DND-41 (cell line): ENCODE data around the gene CFAP20DC.

Source experiments
- ATAC-seq: fragments of 200-7000 bp; cut with Tn5 transposase; 3 replicates; pipeline ENCODE4 v1.9.1; 2021; ENCODE audit warnings: low read depth; ENCODE audit not compliant: insufficient read depth
- DNase-seq: peaks from one replicate; pipeline ENCODE4 v3.0.0-alpha.2; 2020
- H2AFZ ChIP-seq: 2 replicates; pipeline ENCODE4 v1.6.0; 2012; ENCODE audit warnings: low read depth, low read length
- H3K27ac ChIP-seq: 2 replicates; pipeline ENCODE4 v1.5.1; 2012; ENCODE audit warnings: low read length, inconsistent platforms
- H3K27me3 ChIP-seq: fragments of 200-600 bp; sonication (generic); 2 replicates; pipeline ENCODE4 v1.6.0; 2012; ENCODE audit warnings: low read length, mild to moderate bottlenecking, inconsistent platforms; ENCODE audit not compliant: insufficient read depth, poor library complexity
- H3K36me3 ChIP-seq: 2 replicates; pipeline ENCODE4 v1.5.1; 2012; ENCODE audit warnings: low read length, inconsistent platforms; ENCODE audit not compliant: insufficient read depth
- H3K4me1 ChIP-seq: 2 replicates; pipeline ENCODE4 v1.5.1; 2012; ENCODE audit warnings: mild to moderate bottlenecking, low read length; ENCODE audit not compliant: insufficient read depth
- H3K4me2 ChIP-seq: 2 replicates; pipeline ENCODE4 v1.6.0; 2012; ENCODE audit warnings: mild to moderate bottlenecking, moderate library complexity, low read length, inconsistent platforms; ENCODE audit not compliant: insufficient read depth
- H3K4me3 ChIP-seq, 2 experiments: fragments of 200-600 bp in 1 of 2; shearing (Covaris generic) in 1 of 2; 2 replicates each; pipeline ENCODE4 v1.5.1; 2012 to 2016; ENCODE audit warnings: inconsistent platforms in 2 of 2, low read length in 2 of 2, mild to moderate bottlenecking in 2 of 2, low read depth in 1 of 2, moderate library complexity in 1 of 2
- H3K79me2 ChIP-seq: 2 replicates; pipeline ENCODE4 v1.6.0; 2012; ENCODE audit warnings: low read length, inconsistent platforms; ENCODE audit not compliant: insufficient read depth
- H3K9ac ChIP-seq: 2 replicates; pipeline ENCODE4 v1.6.0; 2012; ENCODE audit warnings: low read depth, mild to moderate bottlenecking, inconsistent platforms, low read length, moderate library complexity
- H3K9me3 ChIP-seq: 2 replicates; pipeline ENCODE4 v1.5.1; 2012; ENCODE audit warnings: low read length, moderate library complexity, mild to moderate bottlenecking, inconsistent platforms; ENCODE audit not compliant: insufficient read depth, severe bottlenecking
- H4K20me1 ChIP-seq: 2 replicates; pipeline ENCODE4 v1.6.0; 2012; ENCODE audit warnings: low read length; ENCODE audit not compliant: insufficient read depth
- CTCF ChIP-seq: IDR thresholded peaks from 2 replicates; pipeline ENCODE4 v1.5.1; 2012; ENCODE audit warnings: borderline replicate concordance, low read length, moderate library complexity, mild to moderate bottlenecking; ENCODE audit not compliant: poor library complexity, severe bottlenecking; ENCODE audit errors: extremely low read depth
- EZH2 ChIP-seq: IDR thresholded peaks from 3 replicates; pipeline ENCODE4 v1.6.1; 2012; ENCODE audit warnings: borderline replicate concordance, low read depth, mild to moderate bottlenecking, moderate library complexity, low read length, inconsistent platforms; ENCODE audit not compliant: severe bottlenecking

The CFAP20DC gene

GRCh38 chr3:58938057-58938456, 111.8 kb downstream of the CFAP20DC start:
- Histone ChIP-seq H2AFZ (no peak overlapping the region), H4K20me1 (no peaks in the 10 kb centered on the region), H3K4me3 (no peak overlapping the region), H3K4me2 (no peak overlapping the region), H3K9me3 (no peaks in the 10 kb centered on the region), H3K36me3 (no peaks in the 10 kb centered on the region), H3K79me2 (no peaks in the 10 kb centered on the region), H3K9ac (no peak overlapping the region), H3K27ac (no peak overlapping the region), H3K27me3 (peaks cover 5% of the 10 kb centered on the region), H3K4me1 (no peaks in the 10 kb centered on the region)
- no peak for ATAC-seq
- DNase-seq: no peak
- TF ChIP-seq CTCF (no peak), EZH2 (no peak)

- DNase-seq (no peak), ATAC-seq (no peak)
- no peak overlapping the region for H3K27ac ChIP-seq
- H4K20me1 ChIP-seq: no peaks in the 10 kb centered on the region
- H3K9me3 ChIP-seq: no peaks in the 10 kb centered on the region
- H3K36me3 ChIP-seq: no peaks in the 10 kb centered on the region
- no peak overlapping the region for H3K9ac ChIP-seq
- H3K4me2 ChIP-seq: no peak overlapping the region
- no peaks in the 10 kb centered on the region for H3K27me3 ChIP-seq
- H3K4me1 ChIP-seq: no peaks in the 10 kb centered on the region
- no peak overlapping the region for H3K4me3 ChIP-seq
- TF ChIP-seq EZH2 (no peak), CTCF (no peak)
- no peaks in the 10 kb centered on the region for H3K79me2 ChIP-seq
- H2AFZ ChIP-seq: no peak overlapping the region
Measured at GRCh38 chr3:58924578-58924977, 125.2 kb downstream of the CFAP20DC start.

GRCh38 chr3:58900386-58900785, 149.4 kb downstream of the CFAP20DC start:
- DNase-seq (no peak), ATAC-seq (no peak)
- Histone ChIP-seq H3K27ac (no peak overlapping the region), H3K4me3 (no peak overlapping the region), H3K9me3 (no peaks in the 10 kb centered on the region), H3K4me2 (no peak overlapping the region), H3K4me1 (no peaks in the 10 kb centered on the region), H3K27me3 (peaks cover 2% of the 10 kb centered on the region), H3K79me2 (no peaks in the 10 kb centered on the region), H3K36me3 (no peaks in the 10 kb centered on the region), H4K20me1 (no peaks in the 10 kb centered on the region), H2AFZ (no peak overlapping the region), H3K9ac (no peak overlapping the region)
- TF ChIP-seq CTCF: no peak
- no peak for TF ChIP-seq EZH2

GRCh38 chr3:58899953-58900298, 149.9 kb downstream of the CFAP20DC start:
- Histone ChIP-seq H3K27me3 (peaks cover 2% of the 10 kb centered on the region), H3K79me2 (no peaks in the 10 kb centered on the region), H3K36me3 (no peaks in the 10 kb centered on the region), H3K27ac (no peak overlapping the region), H3K4me1 (no peaks in the 10 kb centered on the region), H2AFZ (no peak overlapping the region), H3K4me2 (no peak overlapping the region), H3K4me3 (no peak overlapping the region), H3K9ac (no peak overlapping the region), H3K9me3 (no peaks in the 10 kb centered on the region), H4K20me1 (no peaks in the 10 kb centered on the region)
- DNase-seq: no peak
- no peak for ATAC-seq
- no peak for TF ChIP-seq EZH2
- no peak for TF ChIP-seq CTCF
